ENCODE results near the gene SERHL2. TPM values are rescaled to one million over a fixed set of nuclear protein-coding genes. Genes with fewer than 3 reads are reported as not detected.
A peak's percentile ranks its signal among the peaks of the same experiment; 100 is the strongest.

The SERHL2 gene
- total RNA-seq, 2 experiments from 2014 or later, result 0.36 to 1.3 TPM

GRCh38 chr22:42617155-42617983 is 63.6 kb downstream of the SERHL2 start:
- peaks cover 28% of the 10 kb centered on the region for H3K4me1 Mint-ChIP-seq (ENCODE audit: low read depth)
- CTCF ChIA-PET, result no interaction called here
- intact Hi-C loops (cut with micrococcal nuclease), result no loop called here
- H3K9me3 Mint-ChIP-seq, result no peaks in the 10 kb centered on the region
- DNase-seq, result no peak
- no peak overlapping the region for H3K4me3 Mint-ChIP-seq
- peaks cover 10% of the 10 kb centered on the region for H3K36me3 Mint-ChIP-seq (ENCODE audit: low read depth)
- peak overlapping the region; percentile 6 for H3K27ac Mint-ChIP-seq
- H3K27me3 Mint-ChIP-seq (ENCODE audit: low read depth), result no peaks in the 10 kb centered on the region

- Mint-ChIP-seq H3K4me1 (ENCODE audit: low read depth) (peaks cover 12% of the 10 kb centered on the region), H3K27me3 (ENCODE audit: low read depth) (no peaks in the 10 kb centered on the region), H3K36me3 (ENCODE audit: low read depth) (no peaks in the 10 kb centered on the region), H3K4me3 (no peak overlapping the region), H3K9me3 (no peaks in the 10 kb centered on the region), H3K27ac (no peak overlapping the region)
- no peak for DNase-seq
- intact Hi-C loops (cut with micrococcal nuclease), result no loop called here
- CTCF ChIA-PET, result no interaction called here
Measured at GRCh38 chr22:42619261-42620063, 65.7 kb downstream of the SERHL2 start.

- Mint-ChIP-seq H3K9me3 (no peaks in the 10 kb centered on the region), H3K4me3 (no peak overlapping the region), H3K36me3 (ENCODE audit: low read depth) (no peaks in the 10 kb centered on the region), H3K27ac (no peak overlapping the region), H3K4me1 (ENCODE audit: low read depth) (peaks cover 12% of the 10 kb centered on the region), H3K27me3 (ENCODE audit: low read depth) (no peaks in the 10 kb centered on the region)
- CTCF ChIA-PET, result interaction anchor here (0.6 to 1.3 kb wide), 2 partner anchors 20 to 90 kb away, joined by 3 read pairs; no protein-coding TSS in a partner anchor
- no peak for DNase-seq
- intact Hi-C loops (cut with micrococcal nuclease), result no loop called here
Measured at GRCh38 chr22:42620084-42620483, 66.3 kb downstream of the SERHL2 start.

- intact Hi-C loops (cut with micrococcal nuclease), result no loop called here
- no peak overlapping the region for H3K27ac Mint-ChIP-seq
- peaks cover 3% of the 10 kb centered on the region for H3K4me1 Mint-ChIP-seq (ENCODE audit: low read depth)
- DNase-seq, result peak; percentile 66
- H3K27me3 Mint-ChIP-seq (ENCODE audit: low read depth), result no peaks in the 10 kb centered on the region
- no peaks in the 10 kb centered on the region for H3K9me3 Mint-ChIP-seq
- H3K4me3 Mint-ChIP-seq, result no peak overlapping the region
- H3K36me3 Mint-ChIP-seq (ENCODE audit: low read depth), result peaks cover 1% of the 10 kb centered on the region
- CTCF ChIA-PET, result interaction anchor here (0.7 to 1.8 kb wide), 8 partner anchors 11 to 469 kb away, joined by 3 to 9 read pairs (median 4); no protein-coding TSS in a partner anchor
Measured at GRCh38 chr22:42621505-42622002, 67.8 kb downstream of the SERHL2 start.

- no peaks in the 10 kb centered on the region for H3K27me3 Mint-ChIP-seq (ENCODE audit: low read depth)
- no peaks in the 10 kb centered on the region for H3K9me3 Mint-ChIP-seq
Measured at GRCh38 chr22:42622061-42622710, 68.4 kb downstream of the SERHL2 start.

GRCh38 chr22:42623301-42623751 is 69.6 kb downstream of the SERHL2 start:
- Mint-ChIP-seq H3K4me3 (no peak overlapping the region), H3K27ac (no peak overlapping the region), H3K4me1 (ENCODE audit: low read depth) (peaks cover 3% of the 10 kb centered on the region), H3K9me3 (no peaks in the 10 kb centered on the region), H3K36me3 (ENCODE audit: low read depth) (peaks cover 3% of the 10 kb centered on the region), H3K27me3 (ENCODE audit: low read depth) (no peaks in the 10 kb centered on the region)
- CTCF ChIA-PET, result interaction anchor here (0.6 to 0.7 kb wide), 3 partner anchors 29 to 831 kb away, joined by 3 to 5 read pairs (median 3); no protein-coding TSS in a partner anchor
- DNase-seq, result no peak
- intact Hi-C loops (cut with micrococcal nuclease), result no loop called here

More at GRCh38 chr22:42622061-42622710, 68.4 kb downstream of the SERHL2 start:
- H3K36me3 Mint-ChIP-seq (ENCODE audit: low read depth), result peaks cover 3% of the 10 kb centered on the region
- CTCF ChIA-PET, result interaction anchor here (0.7 to 1.8 kb wide), 4 partner anchors 11 to 200 kb away, joined by 4 to 9 read pairs (median 4); no protein-coding TSS in a partner anchor
- peaks cover 3% of the 10 kb centered on the region for H3K4me1 Mint-ChIP-seq (ENCODE audit: low read depth)
- intact Hi-C loops (cut with micrococcal nuclease), result no loop called here
- DNase-seq, result no peak
- H3K27ac Mint-ChIP-seq, result no peak overlapping the region
- H3K4me3 Mint-ChIP-seq, result no peak overlapping the region

Other genes with a start within 250 kb of the SERHL2 start
- under 1 TPM; 0.10 to 0.15 TPM for gene NFAM1, start 121.6 kb upstream of the SERHL2 start, total RNA-seq
- gene RRP7A, start 34.2 kb upstream of the SERHL2 start, total RNA-seq, result 100 to 1,000 TPM; 104 to 111 TPM
- gene POLDIP3, start 60.9 kb downstream of the SERHL2 start, total RNA-seq, result 10 to 100 TPM; 83.7 to 93.8 TPM
- gene ATP5MGL, start 86.6 kb downstream of the SERHL2 start, total RNA-seq, result under 1 TPM in 1 of 2 experiments, not detected in 1; 0.40 TPM
- gene CYB5R3, start 95.4 kb downstream of the SERHL2 start, total RNA-seq, result 10 to 100 TPM; 61.2 to 63.9 TPM
- gene A4GALT, start 166.9 kb downstream of the SERHL2 start, total RNA-seq, result not detected